H1 (cell line): ENCODE measurements around the gene VEGFC.

Experiments used
- CEBPB ChIP-seq: IDR thresholded peaks from 2 replicates; pipeline ENCODE4 v1.6.1; 2012; ENCODE audit warnings: low read depth, low read length
- ZNF274 ChIP-seq: IDR thresholded peaks from 2 replicates; pipeline ENCODE4 v1.7.0; 2012; ENCODE audit warnings: low read length, borderline replicate concordance; ENCODE audit errors: extremely low read depth

DNA sequence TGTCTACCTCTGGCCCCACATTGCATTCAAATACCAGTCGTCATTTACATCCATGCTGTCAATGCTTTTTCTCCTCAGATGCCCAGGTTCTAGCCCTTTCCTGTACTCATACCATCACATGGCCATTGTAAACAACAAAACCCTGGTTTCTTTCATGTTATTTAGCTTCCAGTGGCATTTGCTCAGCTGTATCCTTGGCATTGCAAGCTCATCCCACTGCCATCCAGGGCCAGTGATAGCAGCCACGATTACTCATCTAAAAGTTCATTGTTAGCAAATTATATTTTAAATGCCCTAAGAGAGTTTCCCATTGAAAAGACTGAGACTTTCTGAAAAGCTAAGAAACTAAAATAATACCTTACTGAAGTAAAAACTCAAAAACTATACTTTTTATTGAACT lies 34.0 kb downstream of the VEGFC start:
- TF ChIP-seq CEBPB (no peak), ZNF274 (no peak)
